Nephron (organoid): ENCODE data around the gene TMEM139.

ENCODE experiments used
- H3K27ac Mint-ChIP-seq, 3 experiments: 2 replicates each; pipeline ENCODE4 v1.8.0; 2020; ENCODE audit warnings: mixed read lengths in 3 of 3, mild to moderate bottlenecking in 2 of 3, moderate library complexity in 1 of 3
- H3K27me3 Mint-ChIP-seq: 2 replicates; pipeline ENCODE4 v1.8.0; 2021; ENCODE audit warnings: low read depth, mild to moderate bottlenecking, moderate library complexity, mixed read lengths
- H3K36me3 Mint-ChIP-seq: 2 replicates; pipeline ENCODE4 v1.8.0; 2020; ENCODE audit warnings: low read depth, mixed read lengths
- H3K4me1 Mint-ChIP-seq: 2 replicates; pipeline ENCODE4 v1.8.0; 2020; ENCODE audit warnings: mixed read lengths
- H3K4me3 Mint-ChIP-seq, 3 experiments: 2 replicates each; pipeline ENCODE4 v1.8.0; 2020; ENCODE audit warnings: mild to moderate bottlenecking in 3 of 3, mixed read lengths in 3 of 3, moderate library complexity in 2 of 3
- H3K9me3 Mint-ChIP-seq: 2 replicates; pipeline ENCODE4 v1.8.0; 2020; ENCODE audit warnings: mixed read lengths
- CTCF ChIP-seq, 3 experiments: fragments of 200-600 bp; sonication (generic); IDR thresholded peaks; one replicate each; pipeline ENCODE4 v1.5.0; 2021; ENCODE audit warnings: antibody characterized with exemption in 3 of 3; ENCODE audit not compliant: unreplicated experiment in 3 of 3

TMEM139 gene

DNA sequence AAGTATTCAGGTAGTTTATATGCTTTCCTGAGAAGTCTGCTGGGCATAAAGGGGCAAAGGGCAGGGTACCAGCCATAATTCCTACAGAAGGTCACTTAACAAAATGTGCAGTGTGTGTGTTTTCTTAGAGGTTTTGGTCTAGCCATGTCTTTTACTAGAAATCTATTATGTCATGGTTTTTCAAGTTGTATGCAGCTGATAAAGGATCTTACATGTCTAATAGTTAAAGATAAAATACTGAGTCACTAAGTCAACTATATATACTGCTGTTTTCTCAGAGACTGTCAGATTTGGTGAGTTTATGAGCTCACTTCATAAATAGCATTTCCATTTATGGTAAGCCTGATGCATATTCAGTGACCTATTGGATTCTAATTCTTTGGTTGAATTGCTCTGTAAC is 11.1 kb downstream of the TMEM139 start:
- peaks cover 43% of the 10 kb centered on the region for H3K4me1 Mint-ChIP-seq
- no peaks in the 10 kb centered on the region for H3K27me3 Mint-ChIP-seq
- no peak overlapping the region for H3K4me3 Mint-ChIP-seq
- H3K9me3 Mint-ChIP-seq: no peaks in the 10 kb centered on the region
- H3K27ac Mint-ChIP-seq: peak overlapping the region; percentile 30 to 78 (median 52)
- TF ChIP-seq CTCF (IDR thresholded peaks at IDR 0.05; ENCODE audit: unreplicated experiment in 3 of 3): no peak
- H3K36me3 Mint-ChIP-seq: peaks cover 90% of the 10 kb centered on the region

DNA sequence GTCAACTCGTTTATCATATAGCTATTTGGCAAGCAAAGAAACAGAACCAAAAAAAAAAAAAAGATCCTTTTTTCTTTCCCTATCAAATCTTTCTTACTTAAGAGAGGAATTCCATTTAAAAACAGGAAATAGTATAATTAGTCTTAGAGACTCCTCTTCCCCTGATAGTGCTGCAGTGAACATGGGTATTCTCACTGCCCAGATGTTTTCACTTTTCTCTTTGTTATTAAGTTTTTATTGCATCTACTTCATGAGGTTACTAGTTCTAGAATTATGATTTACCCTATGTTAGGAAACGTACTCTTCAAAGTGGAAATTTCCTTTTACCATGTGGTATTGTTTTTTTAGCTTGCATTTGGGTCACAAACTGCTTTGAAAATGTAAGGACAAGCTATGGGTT is 11.9 kb downstream of the TMEM139 start:
- H3K9me3 Mint-ChIP-seq: no peaks in the 10 kb centered on the region
- TF ChIP-seq CTCF (IDR thresholded peaks at IDR 0.05; ENCODE audit: unreplicated experiment in 3 of 3): no peak
- H3K27ac Mint-ChIP-seq: peak overlapping the region; percentile 30 to 78 (median 52)
- H3K4me3 Mint-ChIP-seq: no peak overlapping the region
- H3K27me3 Mint-ChIP-seq: no peaks in the 10 kb centered on the region
- peaks cover 89% of the 10 kb centered on the region for H3K36me3 Mint-ChIP-seq
- H3K4me1 Mint-ChIP-seq: peaks cover 42% of the 10 kb centered on the region

GRCh38 chr7:143299346-143299745 is 14.6 kb downstream of the TMEM139 start:
- Mint-ChIP-seq H3K36me3 (peaks cover 90% of the 10 kb centered on the region), H3K9me3 (no peaks in the 10 kb centered on the region)

GRCh38 chr7:143299840-143300239 is 15.1 kb downstream of the TMEM139 start:
- peaks cover 90% of the 10 kb centered on the region for H3K36me3 Mint-ChIP-seq
- no peaks in the 10 kb centered on the region for H3K9me3 Mint-ChIP-seq
- TF ChIP-seq CTCF (IDR thresholded peaks at IDR 0.05; ENCODE audit: unreplicated experiment in 3 of 3): peak; percentile 46 to 53 (median 47)
- no peak overlapping the region for H3K27ac Mint-ChIP-seq
- no peaks in the 10 kb centered on the region for H3K27me3 Mint-ChIP-seq
- no peak overlapping the region for H3K4me3 Mint-ChIP-seq
- H3K4me1 Mint-ChIP-seq: peaks cover 33% of the 10 kb centered on the region

More at GRCh38 chr7:143299346-143299745, 14.6 kb downstream of the TMEM139 start:
- H3K27me3 Mint-ChIP-seq: no peaks in the 10 kb centered on the region
- peak overlapping the region in 1 of 3 experiments; percentile 4 for H3K27ac Mint-ChIP-seq
- H3K4me1 Mint-ChIP-seq: peaks cover 37% of the 10 kb centered on the region
- H3K4me3 Mint-ChIP-seq: no peak overlapping the region
- TF ChIP-seq CTCF (IDR thresholded peaks at IDR 0.05; ENCODE audit: unreplicated experiment in 3 of 3): no peak

- peaks cover 88% of the 10 kb centered on the region for H3K36me3 Mint-ChIP-seq
- H3K4me1 Mint-ChIP-seq: peaks cover 21% of the 10 kb centered on the region
- H3K4me3 Mint-ChIP-seq: no peak overlapping the region
- H3K27ac Mint-ChIP-seq: no peak overlapping the region
- TF ChIP-seq CTCF (IDR thresholded peaks at IDR 0.05; ENCODE audit: unreplicated experiment in 3 of 3): no peak
- no peaks in the 10 kb centered on the region for H3K9me3 Mint-ChIP-seq
- no peaks in the 10 kb centered on the region for H3K27me3 Mint-ChIP-seq
These were observed 16.5 kb downstream of the TMEM139 start for GRCh38 chr7:143300959-143301935.
